Fibroblast of skin of left quadriceps (primary cell): Measurements from ENCODE around the gene LYPD6.
A peak's percentile ranks its signal among the peaks of the same experiment; 100 is the strongest.

ENCODE experiments used
- DNase-seq, 2 experiments: peaks; one replicate each; pipeline ENCODE4 v3.0.0-alpha.2; 2013; ENCODE audit warnings: low read depth in 2 of 2

Gene LYPD6

GRCh38 chr2:149409506-149409905 lies 79.1 kb downstream of the LYPD6 start:
- no peak for DNase-seq

GRCh38 chr2:149410701-149411484 lies 80.5 kb downstream of the LYPD6 start:
- DNase-seq: peak; percentile 93 to 96

- DNase-seq: no peak
These were observed 83.1 kb downstream of the LYPD6 start for GRCh38 chr2:149413487-149413886.

- no peak for DNase-seq
These were observed 84.7 kb downstream of the LYPD6 start for GRCh38 chr2:149415086-149415485.

- DNase-seq: no peak
These were observed 87.7 kb downstream of the LYPD6 start for GRCh38 chr2:149418065-149418464.

- no peak for DNase-seq
These were observed 89.9 kb downstream of the LYPD6 start for GRCh38 chr2:149420053-149420963.

GRCh38 chr2:149421791-149422190 lies 91.4 kb downstream of the LYPD6 start:
- no peak for DNase-seq

- DNase-seq: peak; percentile 45 to 47
These were observed 92.1 kb downstream of the LYPD6 start for GRCh38 chr2:149422337-149422990.

- no peak for DNase-seq
These were observed 92.6 kb downstream of the LYPD6 start for GRCh38 chr2:149422991-149423338.

- DNase-seq: no peak
These were observed 93.2 kb downstream of the LYPD6 start for GRCh38 chr2:149423630-149424029.

- no peak for DNase-seq
These were observed 97.0 kb downstream of the LYPD6 start for GRCh38 chr2:149427387-149427786.

GRCh38 chr2:149428783-149429182 lies 98.4 kb downstream of the LYPD6 start:
- no peak for DNase-seq

GRCh38 chr2:149430743-149431736 lies 100.7 kb downstream of the LYPD6 start:
- peak; percentile 32 to 35 for DNase-seq

GRCh38 chr2:149438330-149438960 lies 108.1 kb downstream of the LYPD6 start:
- DNase-seq: no peak

- no peak for DNase-seq
These were observed 110.9 kb downstream of the LYPD6 start for GRCh38 chr2:149441255-149441654.

- DNase-seq: no peak
These were observed 112.0 kb downstream of the LYPD6 start for GRCh38 chr2:149442346-149442745.

GRCh38 chr2:149443150-149443549 lies 112.8 kb downstream of the LYPD6 start:
- DNase-seq: no peak

GRCh38 chr2:149446748-149447147 lies 116.4 kb downstream of the LYPD6 start:
- no peak for DNase-seq

GRCh38 chr2:149448315-149448714 lies 117.9 kb downstream of the LYPD6 start:
- DNase-seq: no peak

GRCh38 chr2:149449017-149449416 lies 118.6 kb downstream of the LYPD6 start:
- no peak for DNase-seq
